ENCODE results near the gene STAG1. TPM values are rescaled to one million over a fixed set of nuclear protein-coding genes. Genes with fewer than 3 reads are reported as not detected.

The STAG1 gene
- polyA plus RNA-seq, 3 donors, result 7.2 to 10.0 (median 7.5) TPM

DNA sequence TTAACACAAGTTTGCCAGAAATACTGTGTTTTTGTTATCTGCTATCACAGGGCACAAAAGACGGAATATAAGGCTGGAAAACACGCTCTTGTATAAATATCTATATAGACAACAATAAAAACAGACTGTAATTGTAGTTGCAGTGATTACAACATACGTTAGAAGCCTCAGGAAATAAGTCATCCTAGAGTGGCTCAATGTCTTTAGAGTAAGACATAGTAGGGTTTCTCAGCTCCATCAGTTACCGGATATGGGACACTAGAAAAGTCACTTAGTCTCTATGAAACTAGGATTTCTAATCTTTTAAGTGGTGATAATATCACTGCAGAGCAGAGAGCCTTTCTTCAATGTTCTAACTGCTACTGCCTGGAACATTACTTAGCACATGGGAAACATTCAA lies 208.8 kb downstream of the STAG1 start:
- Histone ChIP-seq H3K36me3 (replicated peaks in 1 of 2; ENCODE audit: control insufficient read depth in 1 of 2, insufficient read depth in 2 of 2, low read length in 2 of 2) (no peaks in the 10 kb centered on the region), H3K79me2 (ENCODE audit: insufficient read depth, low read length) (peaks cover 8% of the 10 kb centered on the region), H3K9me3 (replicated peaks in 1 of 2; ENCODE audit: control insufficient read depth in 1 of 2, insufficient read depth in 1 of 2, low read length in 2 of 2) (no peaks in the 10 kb centered on the region), H3K4me3 (replicated peaks in 1 of 3; ENCODE audit: low read depth in 2 of 3, low read length in 3 of 3) (peak overlapping the region in 1 of 3 experiments; percentile 43), H2AFZ (ENCODE audit: insufficient read depth, low read depth, low read length, poor library complexity, severe bottlenecking) (no peak overlapping the region), H3K27ac (ENCODE audit: low read depth in 1 of 2, low read length in 2 of 2) (peak overlapping the region in 1 of 2 donors; percentile 73), H4K20me1 (ENCODE audit: insufficient read depth, low read length) (no peaks in the 10 kb centered on the region), H3K4me1 (ENCODE audit: control insufficient read depth in 1 of 2, insufficient read depth in 2 of 2, low read length in 2 of 2) (peaks cover 25 to 42% of the 10 kb centered on the region in 2 donors), H3K27me3 (ENCODE audit: control insufficient read depth in 2 of 2, insufficient read depth in 2 of 2, low read length in 2 of 2) (no peaks in the 10 kb centered on the region), H3K9ac (ENCODE audit: insufficient read depth, low read length, poor library complexity, severe bottlenecking) (no peak overlapping the region), H3K4me2 (replicated peaks; ENCODE audit: extremely low read depth, low read length, poor library complexity, severe bottlenecking) (peak overlapping the region; percentile 50)
- WGBS (ENCODE audit: insufficient coverage), result no CpG with 5 or more reads among the region's 4 CpGs
- intact Hi-C loops (cut with micrococcal nuclease), result loop anchor here in 1 of 2 donors (5.0 kb wide), 1 partner anchor 209 kb away; the partner anchor contains the start of gene STAG1
- TF ChIP-seq, protein P1, sequence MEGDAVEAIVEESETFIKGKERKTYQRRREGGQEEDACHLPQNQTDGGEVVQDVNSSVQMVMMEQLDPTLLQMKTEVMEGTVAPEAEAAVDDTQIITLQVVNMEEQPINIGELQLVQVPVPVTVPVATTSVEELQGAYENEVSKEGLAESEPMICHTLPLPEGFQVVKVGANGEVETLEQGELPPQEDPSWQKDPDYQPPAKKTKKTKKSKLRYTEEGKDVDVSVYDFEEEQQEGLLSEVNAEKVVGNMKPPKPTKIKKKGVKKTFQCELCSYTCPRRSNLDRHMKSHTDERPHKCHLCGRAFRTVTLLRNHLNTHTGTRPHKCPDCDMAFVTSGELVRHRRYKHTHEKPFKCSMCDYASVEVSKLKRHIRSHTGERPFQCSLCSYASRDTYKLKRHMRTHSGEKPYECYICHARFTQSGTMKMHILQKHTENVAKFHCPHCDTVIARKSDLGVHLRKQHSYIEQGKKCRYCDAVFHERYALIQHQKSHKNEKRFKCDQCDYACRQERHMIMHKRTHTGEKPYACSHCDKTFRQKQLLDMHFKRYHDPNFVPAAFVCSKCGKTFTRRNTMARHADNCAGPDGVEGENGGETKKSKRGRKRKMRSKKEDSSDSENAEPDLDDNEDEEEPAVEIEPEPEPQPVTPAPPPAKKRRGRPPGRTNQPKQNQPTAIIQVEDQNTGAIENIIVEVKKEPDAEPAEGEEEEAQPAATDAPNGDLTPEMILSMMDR (IDR thresholded peaks at IDR 0.05), result no peak
- Mint-ChIP-seq H3K4me1 (peaks cover 36% of the 10 kb centered on the region), H3K4me3 (peak overlapping the region in 1 of 2 donors; percentile 72), H3K27ac (peak overlapping the region; percentile 60 to 89 (median 80)), H3K27me3 (ENCODE audit: low read depth in 3 of 3) (no peaks in the 10 kb centered on the region), H3K9me3 (no peaks in the 10 kb centered on the region), H3K36me3 (peaks cover 6 to 7% of the 10 kb centered on the region in 2 donors)
- peak; percentile 57 to 88 (median 71) for DNase-seq

DNA sequence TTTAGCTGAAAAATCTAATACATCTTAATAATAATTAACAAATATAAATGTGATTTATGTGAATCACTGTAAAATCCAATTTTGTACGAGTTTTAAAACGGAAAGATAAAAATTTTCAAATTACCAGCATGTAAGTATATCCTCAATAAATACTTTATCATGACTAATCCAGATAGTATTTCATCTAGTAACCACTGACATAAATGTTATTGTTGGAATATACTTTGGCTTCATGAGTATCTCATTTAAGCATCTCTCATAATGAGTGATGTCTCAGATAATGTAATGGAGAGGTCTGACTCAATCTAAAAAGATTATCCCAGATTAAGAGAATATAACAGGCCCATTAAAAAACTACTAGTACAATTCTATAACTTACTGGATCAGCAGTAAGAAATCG lies 216.3 kb downstream of the STAG1 start:
- H3K27ac ChIP-seq (ENCODE audit: low read depth in 1 of 2, low read length in 2 of 2), result no peak overlapping the region
- H3K27me3 ChIP-seq (ENCODE audit: control insufficient read depth in 2 of 2, insufficient read depth in 2 of 2, low read length in 2 of 2), result no peaks in the 10 kb centered on the region
- no peak overlapping the region for H2AFZ ChIP-seq (ENCODE audit: insufficient read depth, low read depth, low read length, poor library complexity, severe bottlenecking)
- TF ChIP-seq, protein P1 (IDR thresholded peaks at IDR 0.05), result no peak
- no peak overlapping the region for H3K4me3 ChIP-seq (replicated peaks in 1 of 3; ENCODE audit: low read depth in 2 of 3, low read length in 3 of 3)
- H3K79me2 ChIP-seq (ENCODE audit: insufficient read depth, low read length), result no peaks in the 10 kb centered on the region
- Mint-ChIP-seq H3K9me3 (peaks cover 6 to 18% (median 11%) of the 10 kb centered on the region in 7 donors), H3K27me3 (ENCODE audit: low read depth in 3 of 3) (no peaks in the 10 kb centered on the region), H3K27ac (no peak overlapping the region), H3K4me1 (no peaks in the 10 kb centered on the region), H3K4me3 (no peak overlapping the region), H3K36me3 (peaks cover 17 to 48% of the 10 kb centered on the region in 2 donors)
- no peaks in the 10 kb centered on the region for H4K20me1 ChIP-seq (ENCODE audit: insufficient read depth, low read length)
- H3K4me2 ChIP-seq (replicated peaks; ENCODE audit: extremely low read depth, low read length, poor library complexity, severe bottlenecking), result no peak overlapping the region
- peaks cover 0 to 9% of the 10 kb centered on the region in 2 donors for H3K36me3 ChIP-seq (replicated peaks in 1 of 2; ENCODE audit: control insufficient read depth in 1 of 2, insufficient read depth in 2 of 2, low read length in 2 of 2)
- intact Hi-C loops (cut with micrococcal nuclease), result no loop called here
- H3K9me3 ChIP-seq (replicated peaks in 1 of 2; ENCODE audit: control insufficient read depth in 1 of 2, insufficient read depth in 1 of 2, low read length in 2 of 2), result peaks cover 0 to 8% of the 10 kb centered on the region in 2 donors
- no peaks in the 10 kb centered on the region for H3K4me1 ChIP-seq (ENCODE audit: control insufficient read depth in 1 of 2, insufficient read depth in 2 of 2, low read length in 2 of 2)
- no peak overlapping the region for H3K9ac ChIP-seq (ENCODE audit: insufficient read depth, low read length, poor library complexity, severe bottlenecking)
- DNase-seq, result no peak
- WGBS (ENCODE audit: insufficient coverage), result no CpG with 5 or more reads among the region's 3 CpGs

Measured in CD14-positive monocyte (primary cell).